HFFc6 (cell line): ENCODE results near the gene ASIC2. TPM values are rescaled to one million over a fixed set of nuclear protein-coding genes. Genes with fewer than 3 reads are reported as not detected.

Experiments
- DNase-seq: peaks from one replicate; pipeline ENCODE4 v3.0.0-alpha.2; 2018
- H3K27ac Mint-ChIP-seq: 2 replicates; pipeline ENCODE4 v1.8.0; 2020; ENCODE audit warnings: mild to moderate bottlenecking, mixed read lengths
- H3K27me3 Mint-ChIP-seq: 2 replicates; pipeline ENCODE4 v1.8.0; 2021; ENCODE audit warnings: mild to moderate bottlenecking, moderate library complexity, mixed read lengths; ENCODE audit not compliant: insufficient read depth
- H3K36me3 Mint-ChIP-seq: 2 replicates; pipeline ENCODE4 v1.8.0; 2021; ENCODE audit warnings: low read depth, mixed read lengths
- H3K4me1 Mint-ChIP-seq: 2 replicates; pipeline ENCODE4 v1.8.0; 2020; ENCODE audit warnings: low read depth, mixed read lengths
- H3K4me3 Mint-ChIP-seq: 2 replicates; pipeline ENCODE4 v1.8.0; 2020; ENCODE audit warnings: mild to moderate bottlenecking, moderate library complexity, mixed read lengths
- H3K9me3 Mint-ChIP-seq: 2 replicates; pipeline ENCODE4 v1.8.0; 2020; ENCODE audit warnings: mild to moderate bottlenecking, mixed read lengths
- total RNA-seq, 6 experiments: library from RNA; stranded (reverse); fragmentation: NEBNext Ultra II Directional; extraction: Animal tissue kit (Norgen Biotek cat#: 25700); gene quantifications; 2 replicates in 1 of 6; 3 replicates in 5 of 6; pipeline ENCODE4 v1.2.3, GENCODE V29; 2021
- TF ChIP-seq, protein P1 (sequence below): fragments of 200-600 bp; sonication (generic); IDR thresholded peaks from 2 replicates; pipeline ENCODE4 v1.5.0; 2021; ENCODE audit warnings: antibody characterized with exemption, mild to moderate bottlenecking

The ASIC2 gene
- total RNA-seq, 6 experiments from 2014 or later = not detected

DNA sequence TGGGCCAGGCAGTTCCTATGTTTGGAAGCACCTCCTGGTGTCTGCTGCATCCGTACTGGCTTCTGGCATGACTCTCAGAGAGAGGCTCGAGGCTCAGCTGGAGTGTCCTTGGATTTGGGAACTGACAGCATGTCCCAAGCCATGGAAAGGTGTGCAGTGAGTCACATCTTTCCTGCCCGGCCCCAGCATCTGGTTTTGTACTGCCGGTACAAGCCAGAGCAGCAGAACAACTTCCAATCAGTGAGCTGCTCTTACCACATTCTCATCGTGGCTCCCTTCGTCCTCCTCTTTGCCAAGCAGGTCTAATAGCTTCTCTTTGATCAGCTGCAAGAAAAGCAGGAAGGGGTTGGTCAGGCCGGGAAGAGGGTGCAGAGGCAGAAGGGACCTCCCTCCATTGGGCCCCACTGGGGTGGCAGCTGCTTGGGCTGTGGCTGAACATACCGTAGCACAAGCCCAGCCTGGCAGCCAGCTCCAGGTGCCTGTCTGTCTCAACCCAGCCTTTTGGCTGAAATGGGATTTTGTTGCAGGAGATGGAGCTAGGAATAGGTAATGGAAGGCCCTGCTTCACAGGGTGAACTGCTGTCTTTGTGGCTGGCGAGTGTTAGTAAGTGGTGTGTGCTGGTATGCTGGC lies 277.3 kb downstream of the ASIC2 start:
- no peaks in the 10 kb centered on the region; the same call in 1 of the 2 replicates for H3K9me3 Mint-ChIP-seq
- no peak for DNase-seq
- TF ChIP-seq, protein P1, sequence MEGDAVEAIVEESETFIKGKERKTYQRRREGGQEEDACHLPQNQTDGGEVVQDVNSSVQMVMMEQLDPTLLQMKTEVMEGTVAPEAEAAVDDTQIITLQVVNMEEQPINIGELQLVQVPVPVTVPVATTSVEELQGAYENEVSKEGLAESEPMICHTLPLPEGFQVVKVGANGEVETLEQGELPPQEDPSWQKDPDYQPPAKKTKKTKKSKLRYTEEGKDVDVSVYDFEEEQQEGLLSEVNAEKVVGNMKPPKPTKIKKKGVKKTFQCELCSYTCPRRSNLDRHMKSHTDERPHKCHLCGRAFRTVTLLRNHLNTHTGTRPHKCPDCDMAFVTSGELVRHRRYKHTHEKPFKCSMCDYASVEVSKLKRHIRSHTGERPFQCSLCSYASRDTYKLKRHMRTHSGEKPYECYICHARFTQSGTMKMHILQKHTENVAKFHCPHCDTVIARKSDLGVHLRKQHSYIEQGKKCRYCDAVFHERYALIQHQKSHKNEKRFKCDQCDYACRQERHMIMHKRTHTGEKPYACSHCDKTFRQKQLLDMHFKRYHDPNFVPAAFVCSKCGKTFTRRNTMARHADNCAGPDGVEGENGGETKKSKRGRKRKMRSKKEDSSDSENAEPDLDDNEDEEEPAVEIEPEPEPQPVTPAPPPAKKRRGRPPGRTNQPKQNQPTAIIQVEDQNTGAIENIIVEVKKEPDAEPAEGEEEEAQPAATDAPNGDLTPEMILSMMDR = no peak
- H3K27ac Mint-ChIP-seq = no peak overlapping the region
- H3K27me3 Mint-ChIP-seq = peaks cover 13% of the 10 kb centered on the region
- H3K36me3 Mint-ChIP-seq = no peaks in the 10 kb centered on the region
- peaks cover 21% of the 10 kb centered on the region for H3K4me1 Mint-ChIP-seq
- H3K4me3 Mint-ChIP-seq = no peak overlapping the region

DNA sequence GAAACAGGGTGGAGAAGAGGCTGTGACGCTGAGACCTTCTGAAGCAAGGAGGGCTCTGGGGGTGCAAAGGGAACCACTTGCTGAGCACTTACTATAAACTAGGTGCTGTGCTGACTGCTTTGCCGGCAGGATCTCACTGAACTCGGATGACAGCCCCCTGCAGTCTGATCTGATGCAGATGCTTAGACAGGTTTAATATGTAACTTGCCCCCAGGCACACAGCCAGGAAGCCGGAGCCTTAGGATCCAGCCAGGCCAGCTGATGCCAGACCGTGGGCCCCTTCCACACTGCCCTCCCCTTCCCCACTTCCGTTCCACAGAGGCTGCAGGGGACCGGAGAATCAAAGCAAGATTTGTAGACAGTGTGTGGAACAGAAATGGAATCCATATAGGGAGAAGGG lies 278.3 kb downstream of the ASIC2 start:
- Mint-ChIP-seq H3K9me3 (no peaks in the 10 kb centered on the region; the same call in 1 of the 2 replicates), H3K4me1 (peaks cover 21% of the 10 kb centered on the region), H3K36me3 (no peaks in the 10 kb centered on the region), H3K4me3 (no peak overlapping the region), H3K27me3 (peaks cover 12% of the 10 kb centered on the region), H3K27ac (no peak overlapping the region)
- no peak for DNase-seq
- TF ChIP-seq, protein P1 = no peak

DNA sequence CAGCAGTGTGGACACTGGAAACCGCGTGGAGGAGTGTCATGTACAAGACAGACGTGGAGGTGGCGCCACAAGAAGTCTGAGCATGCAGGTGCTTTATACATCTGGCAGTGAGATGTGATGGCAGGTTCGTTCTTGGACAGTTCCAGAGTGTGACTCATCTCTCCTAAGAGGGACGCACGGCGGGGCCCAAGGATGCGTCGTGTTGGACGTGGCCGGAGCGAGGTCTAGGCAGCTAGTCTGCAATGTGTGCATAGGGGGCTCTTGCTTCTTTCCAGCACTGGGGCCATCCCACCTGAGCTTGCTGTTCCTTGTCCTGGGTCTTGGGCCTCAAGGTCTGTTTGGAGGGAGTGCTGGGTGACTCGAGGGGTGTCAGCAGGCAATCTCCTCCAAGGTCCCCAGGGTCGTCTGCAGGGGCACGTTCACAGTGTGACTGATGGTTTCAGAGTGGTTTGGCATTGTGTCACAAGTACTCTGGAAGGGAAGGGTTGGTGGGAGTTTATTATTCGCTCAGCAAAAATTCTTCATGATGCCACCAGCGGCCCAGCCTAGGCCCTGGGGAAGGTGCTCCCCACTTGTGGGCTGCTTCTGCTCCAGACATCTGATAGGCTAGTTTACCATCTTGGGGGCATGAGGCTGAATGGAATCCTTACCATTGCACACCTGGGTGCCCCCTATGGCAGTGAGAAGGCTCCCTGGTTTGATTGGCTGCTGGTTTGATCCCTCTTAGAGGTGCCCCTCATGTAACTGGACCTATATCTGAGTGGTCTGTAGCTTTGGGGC lies 279.3 kb downstream of the ASIC2 start:
- no peak for DNase-seq
- TF ChIP-seq, protein P1 = no peak
- H3K27ac Mint-ChIP-seq = no peak overlapping the region
- H3K4me1 Mint-ChIP-seq = peaks cover 21% of the 10 kb centered on the region
- H3K36me3 Mint-ChIP-seq = no peaks in the 10 kb centered on the region
- H3K4me3 Mint-ChIP-seq = no peak overlapping the region
- H3K9me3 Mint-ChIP-seq = no peaks in the 10 kb centered on the region; the same call in 1 of the 2 replicates
- H3K27me3 Mint-ChIP-seq = peaks cover 13% of the 10 kb centered on the region

DNA sequence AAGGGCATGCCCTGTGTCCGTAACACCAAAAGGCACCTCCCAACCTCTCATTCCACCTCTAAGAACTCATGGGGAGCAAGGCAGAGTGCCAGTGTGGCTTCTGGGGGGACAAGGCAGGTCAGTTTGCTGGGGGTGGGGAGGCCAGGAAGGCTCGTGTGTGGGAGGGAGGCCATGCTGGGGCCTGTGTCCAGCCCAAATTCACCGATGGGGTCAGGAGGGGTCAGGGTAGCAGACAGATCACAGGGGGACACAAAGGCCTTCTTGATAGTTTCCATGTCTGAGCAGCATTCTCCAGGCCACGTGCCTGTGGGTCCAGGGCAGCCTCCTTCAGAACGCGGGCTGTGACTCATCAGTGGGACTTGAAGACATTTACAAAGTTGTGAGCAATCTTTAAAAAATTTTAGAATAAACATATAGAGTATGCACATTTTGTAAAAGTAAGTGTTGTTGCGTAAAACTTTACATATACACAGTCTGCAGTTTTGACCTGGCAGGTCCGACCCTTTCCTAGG lies 280.5 kb downstream of the ASIC2 start:
- Mint-ChIP-seq H3K4me1 (peaks cover 21% of the 10 kb centered on the region), H3K27ac (peak overlapping the region; percentile 91), H3K36me3 (no peaks in the 10 kb centered on the region), H3K9me3 (no peaks in the 10 kb centered on the region; the same call in 1 of the 2 replicates), H3K27me3 (peaks cover 10% of the 10 kb centered on the region), H3K4me3 (no peak overlapping the region)
- TF ChIP-seq, protein P1 = no peak
- DNase-seq = peak; percentile 90

DNA sequence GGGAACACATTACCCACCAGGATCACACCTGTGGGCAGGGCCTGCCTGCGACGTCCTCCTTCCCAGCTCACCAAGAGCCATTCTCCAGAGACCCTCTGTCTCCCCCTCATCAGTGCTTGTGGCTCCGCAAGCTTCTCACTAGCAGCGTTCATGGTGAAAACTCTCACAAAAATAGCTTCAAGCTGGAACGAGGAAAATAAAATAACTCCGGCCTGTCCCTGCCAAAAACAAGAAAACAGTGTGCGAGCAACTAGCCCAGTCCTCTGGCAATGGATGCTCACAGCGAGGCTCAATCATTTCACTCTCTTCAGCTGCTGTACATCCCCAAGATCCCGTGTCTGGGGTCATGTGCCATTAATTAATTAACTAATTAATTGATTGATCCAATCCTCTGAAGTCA lies 283.5 kb downstream of the ASIC2 start:
- Mint-ChIP-seq H3K27me3 (peaks cover 10% of the 10 kb centered on the region), H3K4me1 (peaks cover 21% of the 10 kb centered on the region), H3K36me3 (no peaks in the 10 kb centered on the region), H3K9me3 (no peaks in the 10 kb centered on the region; the same call in 1 of the 2 replicates), H3K4me3 (no peak overlapping the region), H3K27ac (no peak overlapping the region)
- DNase-seq = no peak
- TF ChIP-seq, protein P1 = no peak
